Hepatocyte (in vitro differentiated cells): ENCODE data around the gene NGEF. TPM values are rescaled to one million over a fixed set of nuclear protein-coding genes. Genes with fewer than 3 reads are reported as not detected.

ENCODE experiments used
- DNase-seq: peaks from one replicate; pipeline ENCODE4 v3.0.0-alpha.2; 2016; ENCODE audit warnings: low spot score
- H2AFZ ChIP-seq: fragments of 200-600 bp; sonication (generic); 2 replicates; pipeline ENCODE4 v1.6.0; 2016; ENCODE audit warnings: antibody characterized with exemption, mild to moderate bottlenecking
- H3K27ac ChIP-seq: fragments of 200-600 bp; sonication (generic); 2 replicates; pipeline ENCODE4 v1.5.1; 2016; ENCODE audit warnings: mild to moderate bottlenecking
- H3K27me3 ChIP-seq: fragments of 200-600 bp; sonication (generic); 2 replicates; pipeline ENCODE4 v1.6.1; 2016
- H3K36me3 ChIP-seq: fragments of 200-600 bp; sonication (generic); replicated peaks from 2 replicates; pipeline ENCODE4 v1.5.1; 2016; ENCODE audit warnings: low read depth; ENCODE audit not compliant: insufficient read depth
- H3K4me1 ChIP-seq: fragments of 200-600 bp; sonication (generic); 2 replicates; pipeline ENCODE4 v1.5.1; 2016; ENCODE audit warnings: mild to moderate bottlenecking, moderate library complexity; ENCODE audit not compliant: insufficient read depth
- H3K4me2 ChIP-seq: fragments of 200-600 bp; sonication (generic); 2 replicates; pipeline ENCODE4 v1.6.0; 2016
- H3K4me3 ChIP-seq: fragments of 200-600 bp; sonication (generic); 2 replicates; pipeline ENCODE4 v1.5.1; 2016; ENCODE audit warnings: mild to moderate bottlenecking
- H3K79me2 ChIP-seq: fragments of 200-600 bp; sonication (generic); 2 replicates; pipeline ENCODE4 v1.6.0; 2017; ENCODE audit warnings: mild to moderate bottlenecking
- H3K9me2 ChIP-seq: fragments of 200-600 bp; sonication (generic); replicated peaks from 2 replicates; pipeline ENCODE4 v1.6.0; 2017; ENCODE audit warnings: mild to moderate bottlenecking; ENCODE audit not compliant: insufficient read depth
- H3K9me3 ChIP-seq: fragments of 200-600 bp; sonication (generic); 2 replicates; pipeline ENCODE4 v1.5.1; 2016; ENCODE audit warnings: low read depth, mild to moderate bottlenecking
- H4K20me1 ChIP-seq: fragments of 200-600 bp; sonication (generic); 2 replicates; pipeline ENCODE4 v1.6.0; 2016; ENCODE audit warnings: mild to moderate bottlenecking; ENCODE audit not compliant: insufficient read depth, poor library complexity, severe bottlenecking
- CTCF ChIP-seq: fragments of 200-600 bp; sonication (generic); IDR thresholded peaks from 2 replicates; pipeline ENCODE4 v1.5.1; 2016; ENCODE audit warnings: antibody characterized with exemption, mild to moderate bottlenecking; ENCODE audit not compliant: poor library complexity
- EZH2 ChIP-seq: fragments of 200-600 bp; sonication (generic); IDR thresholded peaks from 2 replicates; pipeline ENCODE4 v1.6.1; 2016; ENCODE audit warnings: antibody characterized with exemption, mild to moderate bottlenecking, borderline replicate concordance
- EZH2phosphoT487 ChIP-seq: fragments of 200-600 bp; sonication (generic); IDR thresholded peaks from one replicate; pipeline ENCODE4 v1.6.1; 2018; ENCODE audit warnings: antibody characterized with exemption, mild to moderate bottlenecking, low read depth, moderate library complexity; ENCODE audit not compliant: unreplicated experiment, severe bottlenecking
- WGBS: methylation state at CpG from one replicate; pipeline ENCODE4 v1.1.6; 2016; ENCODE audit warnings: low lambda C conversion rate; ENCODE audit errors: missing lambda C conversion rate; 5-methylcytosine and 5-hydroxymethylcytosine counted together
- polyA plus RNA-seq: library from polyadenylated mRNA; unstranded; fragments of >200 nt; fragmentation: Nextera tagmentation; extraction: Ambion mirVana; gene quantifications from 2 replicates; pipeline ENCODE4 v1.2.1, GENCODE V29; 2016
- total RNA-seq: library from RNA; depleted of rRNA; stranded (reverse); fragments of >200 nt; gene quantifications from 2 replicates; pipeline ENCODE4 v1.2.3, GENCODE V29; 2014

Gene NGEF
- total and polyA plus RNA-seq, 2 experiments from 2014 or later: 2.2 to 3.2 TPM

- Histone ChIP-seq H3K36me3 (no peaks in the 10 kb centered on the region), H3K4me2 (peak overlapping the region; percentile 91), H3K4me3 (no peak overlapping the region), H4K20me1 (no peaks in the 10 kb centered on the region), H3K9me2 (no peaks in the 10 kb centered on the region), H3K9me3 (no peaks in the 10 kb centered on the region), H2AFZ (no peak overlapping the region), H3K27ac (no peak overlapping the region), H3K4me1 (peaks cover 11% of the 10 kb centered on the region), H3K79me2 (no peaks in the 10 kb centered on the region), H3K27me3 (peaks cover 65% of the 10 kb centered on the region)
- 6% methylated on average over 65 of the region's 76 CpGs for WGBS
- no peak for DNase-seq
- peak; percentile 27 for TF ChIP-seq EZH2phosphoT487
- TF ChIP-seq CTCF: no peak
- TF ChIP-seq EZH2: peak; percentile 90
Observed at GRCh38 chr2:232927032-232927792, 85.8 kb downstream of the NGEF start.

GRCh38 chr2:232926431-232926939 lies 86.6 kb downstream of the NGEF start:
- H3K79me2 ChIP-seq: no peaks in the 10 kb centered on the region
- TF ChIP-seq EZH2 (no peak), CTCF (no peak), EZH2phosphoT487 (peak; percentile 85)
- DNase-seq: no peak
- no peaks in the 10 kb centered on the region for H3K9me2 ChIP-seq
- no peak overlapping the region for H3K27ac ChIP-seq
- 27% methylated on average over 12 of the region's 13 CpGs for WGBS
- H3K4me3 ChIP-seq: no peak overlapping the region
- peak overlapping the region; percentile 91 for H3K4me2 ChIP-seq
- H4K20me1 ChIP-seq: no peaks in the 10 kb centered on the region
- H3K36me3 ChIP-seq: no peaks in the 10 kb centered on the region
- peaks cover 65% of the 10 kb centered on the region for H3K27me3 ChIP-seq
- H2AFZ ChIP-seq: no peak overlapping the region
- no peaks in the 10 kb centered on the region for H3K9me3 ChIP-seq
- H3K4me1 ChIP-seq: peaks cover 11% of the 10 kb centered on the region

DNA sequence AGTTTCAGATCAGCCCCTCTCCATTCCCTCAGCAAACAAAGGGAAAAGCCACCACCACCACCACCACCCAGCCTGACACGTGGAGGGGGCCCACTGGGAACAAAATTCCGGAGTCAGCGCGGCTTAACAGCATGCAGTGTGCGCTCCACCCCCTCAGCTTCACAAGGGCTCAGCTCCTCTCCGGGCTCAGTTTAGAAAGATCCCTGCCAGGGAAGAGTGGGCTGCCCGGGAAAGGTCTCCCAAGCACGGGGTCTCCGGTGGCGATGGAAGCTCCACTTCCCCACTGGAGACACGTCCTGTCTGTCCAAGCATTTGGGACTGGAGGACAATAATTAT lies 87.3 kb downstream of the NGEF start:
- H3K27ac ChIP-seq: no peak overlapping the region
- no peaks in the 10 kb centered on the region for H3K36me3 ChIP-seq
- H3K4me3 ChIP-seq: no peak overlapping the region
- H4K20me1 ChIP-seq: no peaks in the 10 kb centered on the region
- H2AFZ ChIP-seq: no peak overlapping the region
- no peaks in the 10 kb centered on the region for H3K9me2 ChIP-seq
- H3K4me2 ChIP-seq: no peak overlapping the region
- DNase-seq: no peak
- H3K79me2 ChIP-seq: no peaks in the 10 kb centered on the region
- H3K4me1 ChIP-seq: peaks cover 11% of the 10 kb centered on the region
- no peak for TF ChIP-seq EZH2
- no peak for TF ChIP-seq EZH2phosphoT487
- no peak for TF ChIP-seq CTCF
- 55% methylated on average over 11 of the region's 11 CpGs for WGBS
- peaks cover 58% of the 10 kb centered on the region for H3K27me3 ChIP-seq
- no peaks in the 10 kb centered on the region for H3K9me3 ChIP-seq
